ENCODE results near the gene IL12RB1. TPM values are rescaled to one million over a fixed set of nuclear protein-coding genes. Genes with fewer than 3 reads are reported as not detected.

The IL12RB1 gene
- total and polyA plus RNA-seq, 2 of the 8 experiments (the other 6 are each of a cell fraction or from before 2014, with no cell fraction given), result 0.03 TPM; not detected in 1

DNA sequence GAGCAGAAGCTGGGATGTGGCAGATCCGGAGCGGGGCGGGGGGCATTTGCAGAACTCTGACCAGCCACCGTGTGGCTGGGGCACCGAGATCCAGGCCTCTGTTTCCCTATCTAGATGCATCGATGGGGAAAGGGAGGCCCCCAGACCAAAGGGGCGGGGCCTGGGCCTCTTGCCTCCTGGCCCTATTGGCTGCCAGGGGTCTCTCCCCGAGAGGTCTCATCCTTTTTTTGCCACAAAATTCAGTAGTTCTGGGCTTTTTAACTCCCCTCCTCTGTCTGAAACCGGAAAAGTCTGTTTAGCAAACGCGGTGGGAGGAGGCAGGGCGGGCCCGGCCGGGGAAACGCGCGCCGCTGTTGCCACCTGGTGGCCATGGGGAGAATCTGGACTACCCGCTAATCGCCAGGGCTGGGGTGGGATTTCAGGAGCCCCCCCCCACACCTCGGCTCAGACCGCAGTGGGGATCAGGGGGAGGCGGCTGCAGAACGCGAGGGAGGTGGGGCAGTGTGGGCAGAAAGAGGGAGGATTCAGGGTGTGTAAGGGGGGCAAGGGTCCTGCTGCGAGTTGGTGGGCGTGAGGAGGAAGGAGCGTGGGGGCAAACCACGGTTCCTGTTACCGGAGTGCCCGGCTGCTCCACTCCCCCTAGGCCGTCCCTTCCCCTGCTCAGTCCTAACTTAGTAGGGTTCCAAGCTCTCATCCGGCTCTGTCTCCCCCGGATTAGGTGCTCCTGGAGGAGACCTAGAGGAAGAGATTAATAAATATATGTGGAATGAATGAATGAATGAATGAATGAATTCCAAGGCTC, 28.3 kb downstream of the IL12RB1 start (continued):
- TF ChIP-seq SIN3A (conservative IDR thresholded peaks at IDR 0.05 in 1 of 2, IDR thresholded peaks at IDR 0.05 in 1 of 2; ENCODE audit: low read depth in 1 of 2, low read length in 2 of 2) (no peak), TAF1 (IDR thresholded peaks at IDR 0.05; ENCODE audit: low read depth, low read length) (0 out of 2 replicates have a peak, but pooled peaks have one; percentile 18), SIRT6 (IDR thresholded peaks at IDR 0.05; ENCODE audit: low read length) (no peak), POLR2AphosphoS5 (IDR thresholded peaks at IDR 0.05; ENCODE audit: low read depth, low read length) (no peak), NRF1 (IDR thresholded peaks at IDR 0.05; ENCODE audit: low read depth, low read length) (no peak), CHD1 (IDR thresholded peaks at IDR 0.05; ENCODE audit: low read depth, low read length) (no peak)
- TF ChIP-seq, protein P1, sequence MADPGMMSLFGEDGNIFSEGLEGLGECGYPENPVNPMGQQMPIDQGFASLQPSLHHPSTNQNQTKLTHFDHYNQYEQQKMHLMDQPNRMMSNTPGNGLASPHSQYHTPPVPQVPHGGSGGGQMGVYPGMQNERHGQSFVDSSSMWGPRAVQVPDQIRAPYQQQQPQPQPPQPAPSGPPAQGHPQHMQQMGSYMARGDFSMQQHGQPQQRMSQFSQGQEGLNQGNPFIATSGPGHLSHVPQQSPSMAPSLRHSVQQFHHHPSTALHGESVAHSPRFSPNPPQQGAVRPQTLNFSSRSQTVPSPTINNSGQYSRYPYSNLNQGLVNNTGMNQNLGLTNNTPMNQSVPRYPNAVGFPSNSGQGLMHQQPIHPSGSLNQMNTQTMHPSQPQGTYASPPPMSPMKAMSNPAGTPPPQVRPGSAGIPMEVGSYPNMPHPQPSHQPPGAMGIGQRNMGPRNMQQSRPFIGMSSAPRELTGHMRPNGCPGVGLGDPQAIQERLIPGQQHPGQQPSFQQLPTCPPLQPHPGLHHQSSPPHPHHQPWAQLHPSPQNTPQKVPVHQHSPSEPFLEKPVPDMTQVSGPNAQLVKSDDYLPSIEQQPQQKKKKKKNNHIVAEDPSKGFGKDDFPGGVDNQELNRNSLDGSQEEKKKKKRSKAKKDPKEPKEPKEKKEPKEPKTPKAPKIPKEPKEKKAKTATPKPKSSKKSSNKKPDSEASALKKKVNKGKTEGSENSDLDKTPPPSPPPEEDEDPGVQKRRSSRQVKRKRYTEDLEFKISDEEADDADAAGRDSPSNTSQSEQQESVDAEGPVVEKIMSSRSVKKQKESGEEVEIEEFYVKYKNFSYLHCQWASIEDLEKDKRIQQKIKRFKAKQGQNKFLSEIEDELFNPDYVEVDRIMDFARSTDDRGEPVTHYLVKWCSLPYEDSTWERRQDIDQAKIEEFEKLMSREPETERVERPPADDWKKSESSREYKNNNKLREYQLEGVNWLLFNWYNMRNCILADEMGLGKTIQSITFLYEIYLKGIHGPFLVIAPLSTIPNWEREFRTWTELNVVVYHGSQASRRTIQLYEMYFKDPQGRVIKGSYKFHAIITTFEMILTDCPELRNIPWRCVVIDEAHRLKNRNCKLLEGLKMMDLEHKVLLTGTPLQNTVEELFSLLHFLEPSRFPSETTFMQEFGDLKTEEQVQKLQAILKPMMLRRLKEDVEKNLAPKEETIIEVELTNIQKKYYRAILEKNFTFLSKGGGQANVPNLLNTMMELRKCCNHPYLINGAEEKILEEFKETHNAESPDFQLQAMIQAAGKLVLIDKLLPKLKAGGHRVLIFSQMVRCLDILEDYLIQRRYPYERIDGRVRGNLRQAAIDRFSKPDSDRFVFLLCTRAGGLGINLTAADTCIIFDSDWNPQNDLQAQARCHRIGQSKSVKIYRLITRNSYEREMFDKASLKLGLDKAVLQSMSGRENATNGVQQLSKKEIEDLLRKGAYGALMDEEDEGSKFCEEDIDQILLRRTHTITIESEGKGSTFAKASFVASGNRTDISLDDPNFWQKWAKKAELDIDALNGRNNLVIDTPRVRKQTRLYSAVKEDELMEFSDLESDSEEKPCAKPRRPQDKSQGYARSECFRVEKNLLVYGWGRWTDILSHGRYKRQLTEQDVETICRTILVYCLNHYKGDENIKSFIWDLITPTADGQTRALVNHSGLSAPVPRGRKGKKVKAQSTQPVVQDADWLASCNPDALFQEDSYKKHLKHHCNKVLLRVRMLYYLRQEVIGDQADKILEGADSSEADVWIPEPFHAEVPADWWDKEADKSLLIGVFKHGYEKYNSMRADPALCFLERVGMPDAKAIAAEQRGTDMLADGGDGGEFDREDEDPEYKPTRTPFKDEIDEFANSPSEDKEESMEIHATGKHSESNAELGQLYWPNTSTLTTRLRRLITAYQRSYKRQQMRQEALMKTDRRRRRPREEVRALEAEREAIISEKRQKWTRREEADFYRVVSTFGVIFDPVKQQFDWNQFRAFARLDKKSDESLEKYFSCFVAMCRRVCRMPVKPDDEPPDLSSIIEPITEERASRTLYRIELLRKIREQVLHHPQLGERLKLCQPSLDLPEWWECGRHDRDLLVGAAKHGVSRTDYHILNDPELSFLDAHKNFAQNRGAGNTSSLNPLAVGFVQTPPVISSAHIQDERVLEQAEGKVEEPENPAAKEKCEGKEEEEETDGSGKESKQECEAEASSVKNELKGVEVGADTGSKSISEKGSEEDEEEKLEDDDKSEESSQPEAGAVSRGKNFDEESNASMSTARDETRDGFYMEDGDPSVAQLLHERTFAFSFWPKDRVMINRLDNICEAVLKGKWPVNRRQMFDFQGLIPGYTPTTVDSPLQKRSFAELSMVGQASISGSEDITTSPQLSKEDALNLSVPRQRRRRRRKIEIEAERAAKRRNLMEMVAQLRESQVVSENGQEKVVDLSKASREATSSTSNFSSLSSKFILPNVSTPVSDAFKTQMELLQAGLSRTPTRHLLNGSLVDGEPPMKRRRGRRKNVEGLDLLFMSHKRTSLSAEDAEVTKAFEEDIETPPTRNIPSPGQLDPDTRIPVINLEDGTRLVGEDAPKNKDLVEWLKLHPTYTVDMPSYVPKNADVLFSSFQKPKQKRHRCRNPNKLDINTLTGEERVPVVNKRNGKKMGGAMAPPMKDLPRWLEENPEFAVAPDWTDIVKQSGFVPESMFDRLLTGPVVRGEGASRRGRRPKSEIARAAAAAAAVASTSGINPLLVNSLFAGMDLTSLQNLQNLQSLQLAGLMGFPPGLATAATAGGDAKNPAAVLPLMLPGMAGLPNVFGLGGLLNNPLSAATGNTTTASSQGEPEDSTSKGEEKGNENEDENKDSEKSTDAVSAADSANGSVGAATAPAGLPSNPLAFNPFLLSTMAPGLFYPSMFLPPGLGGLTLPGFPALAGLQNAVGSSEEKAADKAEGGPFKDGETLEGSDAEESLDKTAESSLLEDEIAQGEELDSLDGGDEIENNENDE (IDR thresholded peaks at IDR 0.05; ENCODE audit: insufficient replicate concordance, low read length), result no peak
